Measurements from ENCODE around the gene DDX23.

- no peak for TF ChIP-seq CTCF (IDR thresholded peaks at IDR 0.05)
- TF ChIP-seq POLR2A (IDR thresholded peaks at IDR 0.05), result no peak
Measured at GRCh38 chr12:48811437-48812090, 40.4 kb downstream of the DDX23 start.
